Fibroblast of lung (primary cell): Measurements from ENCODE around the gene STK16. TPM values are rescaled to one million over a fixed set of nuclear protein-coding genes. Genes with fewer than 3 reads are reported as not detected.
A peak's percentile ranks its signal among the peaks of the same experiment; 100 is the strongest.

ENCODE experiments used
- DNase-seq, 2 donors: peaks; one replicate each; pipeline versions ENCODE4 v3.0.0 to v3.0.0-alpha.2; 2010; ENCODE audit warnings: low read depth in 2 of 2
- H2AFZ ChIP-seq: 2 replicates; pipeline ENCODE4 v1.5.1; 2012; ENCODE audit warnings: low read length, control low read depth, inconsistent platforms
- H3K27ac ChIP-seq: 2 replicates; pipeline ENCODE4 v1.5.1; 2011; ENCODE audit warnings: low read length, control low read depth; ENCODE audit not compliant: insufficient read depth
- H3K27me3 ChIP-seq: 2 replicates; pipeline ENCODE4 v1.5.1; 2011; ENCODE audit warnings: mild to moderate bottlenecking, low read length; ENCODE audit not compliant: control insufficient read depth, insufficient read depth
- H3K36me3 ChIP-seq: 2 replicates; pipeline ENCODE4 v1.5.1; 2011; ENCODE audit warnings: low read length; ENCODE audit not compliant: control insufficient read depth, insufficient read depth
- H3K4me1 ChIP-seq: 2 replicates; pipeline ENCODE4 v1.5.1; 2011; ENCODE audit warnings: low read length; ENCODE audit not compliant: control insufficient read depth, insufficient read depth; ENCODE audit errors: extremely low read depth
- H3K4me2 ChIP-seq: 2 replicates; pipeline ENCODE4 v1.5.1; 2011; ENCODE audit warnings: low read length, control low read depth; ENCODE audit not compliant: insufficient read depth; ENCODE audit errors: extremely low read depth
- H3K4me3 ChIP-seq, 4 experiments: fragments of 200-600 bp in 1 of 4; sonication (generic) in 1 of 4; replicated peaks in 1 of 4; 2 replicates each; pipeline ENCODE4 v1.5.1; 2011 to 2016; ENCODE audit warnings: low read length in 4 of 4, low read depth in 3 of 4, mild to moderate bottlenecking in 3 of 4, control low read depth in 2 of 4, inconsistent platforms in 1 of 4, mixed read lengths in 1 of 4; ENCODE audit not compliant: insufficient read depth in 1 of 4; ENCODE audit errors: control extremely low read depth in 1 of 4
- H3K79me2 ChIP-seq: 2 replicates; pipeline ENCODE4 v1.5.1; 2012; ENCODE audit warnings: mild to moderate bottlenecking, low read length, inconsistent platforms; ENCODE audit not compliant: control insufficient read depth, insufficient read depth
- H3K9ac ChIP-seq: 2 replicates; pipeline ENCODE4 v1.5.1; 2011; ENCODE audit warnings: mild to moderate bottlenecking, low read length, control low read depth; ENCODE audit not compliant: insufficient read depth
- H3K9me3 ChIP-seq: 2 replicates; pipeline ENCODE4 v1.5.1; 2012; ENCODE audit warnings: low read depth, low read length; ENCODE audit not compliant: control insufficient read depth, insufficient read depth
- H4K20me1 ChIP-seq: 2 replicates; pipeline ENCODE4 v1.5.1; 2011; ENCODE audit warnings: low read length; ENCODE audit not compliant: control insufficient read depth, insufficient read depth; ENCODE audit errors: extremely low read depth
- CTCF ChIP-seq, 2 donors: IDR thresholded peaks in 1 of 2; conservative IDR thresholded peaks in 1 of 2; 1 replicate in 1 of 2; 2 replicates in 1 of 2; pipeline ENCODE4 v1.5.1; 2011 to 2012; ENCODE audit warnings: low read length in 2 of 2, control low read depth in 1 of 2, inconsistent platforms in 1 of 2, low read depth in 1 of 2, mild to moderate bottlenecking in 1 of 2
- EZH2 ChIP-seq: IDR thresholded peaks from 2 replicates; pipeline ENCODE4 v1.5.1; 2012; ENCODE audit warnings: low read length, control low read depth, mild to moderate bottlenecking; ENCODE audit errors: missing control alignments
- polyA plus RNA-seq, 2 donors: library from polyadenylated mRNA; depleted of rRNA in 1 of 2; stranded (reverse) in 1 of 2; unstranded in 1 of 2; fragments of >200 nt; gene quantifications; 2 replicates each; pipeline ENCODE4 v1.2.1, GENCODE V29; 2011 to 2012; ENCODE audit warnings: missing spikeins in 1 of 2
- total RNA-seq: library from RNA; depleted of rRNA; stranded (reverse); fragments of >200 nt; gene quantifications from 2 replicates; pipeline ENCODE4 v1.2.1, GENCODE V29; 2014

Gene STK16
- total and polyA plus RNA-seq, 2 donors (not counting 1 experiment from before 2014, with no cell fraction given), result 30.7 to 35.7 TPM

- no peak overlapping the region for H3K4me3 ChIP-seq
- no peak overlapping the region for H3K27ac ChIP-seq
- no peaks in the 10 kb centered on the region for H3K79me2 ChIP-seq
- DNase-seq, result no peak
- H3K4me2 ChIP-seq, result no peak overlapping the region
- H3K36me3 ChIP-seq, result no peaks in the 10 kb centered on the region
- H3K9ac ChIP-seq, result no peak overlapping the region
- peaks cover 8% of the 10 kb centered on the region for H3K4me1 ChIP-seq
- TF ChIP-seq CTCF (conservative IDR thresholded peaks at IDR 0.05 in 1 of 2, IDR thresholded peaks at IDR 0.05 in 1 of 2; ENCODE audit: low read depth in 1 of 2, low read length in 2 of 2), result no peak
- TF ChIP-seq EZH2, result no peak
- H2AFZ ChIP-seq, result no peak overlapping the region
- no peaks in the 10 kb centered on the region for H4K20me1 ChIP-seq
- no peaks in the 10 kb centered on the region for H3K27me3 ChIP-seq
- H3K9me3 ChIP-seq, result no peaks in the 10 kb centered on the region
These were observed 48.5 kb downstream of the STK16 start for GRCh38 chr2:219293736-219294231.

GRCh38 chr2:219294356-219295351 lies 49.4 kb downstream of the STK16 start:
- H2AFZ ChIP-seq, result peak overlapping the region; percentile 73
- no peaks in the 10 kb centered on the region for H3K27me3 ChIP-seq
- H3K4me2 ChIP-seq, result peak overlapping the region; percentile 73
- H3K9me3 ChIP-seq, result no peaks in the 10 kb centered on the region
- H3K4me1 ChIP-seq, result peaks cover 5% of the 10 kb centered on the region
- TF ChIP-seq CTCF (conservative IDR thresholded peaks at IDR 0.05 in 1 of 2, IDR thresholded peaks at IDR 0.05 in 1 of 2; ENCODE audit: low read depth in 1 of 2, low read length in 2 of 2), result peak; percentile 81 to 92
- no peak for TF ChIP-seq EZH2
- peak overlapping the region; percentile 27 to 58 (median 37) for H3K4me3 ChIP-seq
- peak; percentile 61 to 77 for DNase-seq
- H3K79me2 ChIP-seq, result no peaks in the 10 kb centered on the region
- H4K20me1 ChIP-seq, result no peaks in the 10 kb centered on the region
- H3K9ac ChIP-seq, result peak overlapping the region; percentile 56
- H3K27ac ChIP-seq, result peak overlapping the region; percentile 19
- no peaks in the 10 kb centered on the region for H3K36me3 ChIP-seq

GRCh38 chr2:219296142-219296541 lies 50.9 kb downstream of the STK16 start:
- H3K27me3 ChIP-seq, result peaks cover 9% of the 10 kb centered on the region
- H3K9me3 ChIP-seq, result no peaks in the 10 kb centered on the region
- no peak overlapping the region for H3K27ac ChIP-seq
- no peaks in the 10 kb centered on the region for H3K79me2 ChIP-seq
- no peaks in the 10 kb centered on the region for H4K20me1 ChIP-seq
- H3K4me2 ChIP-seq, result no peak overlapping the region
- no peaks in the 10 kb centered on the region for H3K36me3 ChIP-seq
- H3K4me1 ChIP-seq, result peaks cover 3% of the 10 kb centered on the region
- H3K4me3 ChIP-seq, result no peak overlapping the region
- no peak for DNase-seq
- TF ChIP-seq EZH2 (no peak), CTCF (conservative IDR thresholded peaks at IDR 0.05 in 1 of 2, IDR thresholded peaks at IDR 0.05 in 1 of 2; ENCODE audit: low read depth in 1 of 2, low read length in 2 of 2) (no peak)
- H2AFZ ChIP-seq, result no peak overlapping the region
- no peak overlapping the region for H3K9ac ChIP-seq
